Mesothelial cell of epicardium (in vitro differentiated cells): ENCODE results near the gene LARGE2. TPM values are rescaled to one million over a fixed set of nuclear protein-coding genes. Genes with fewer than 3 reads are reported as not detected.

ENCODE experiments used
- DNase-seq, 2 experiments: peaks; one replicate each; pipeline ENCODE4 v3.0.0; 2021; ENCODE audit warnings: low spot score in 2 of 2; ENCODE audit not compliant: unreplicated experiment in 2 of 2
- H3K27ac Mint-ChIP-seq: 2 replicates; pipeline ENCODE4 v1.8.0; 2021; ENCODE audit warnings: mixed read lengths
- H3K27me3 Mint-ChIP-seq: 2 replicates; pipeline ENCODE4 v1.8.0; 2021; ENCODE audit warnings: low read depth, mixed read lengths
- H3K36me3 Mint-ChIP-seq: 2 replicates; pipeline ENCODE4 v1.8.0; 2021; ENCODE audit warnings: mixed read lengths
- H3K4me1 Mint-ChIP-seq: 2 replicates; pipeline ENCODE4 v1.8.0; 2021; ENCODE audit warnings: mixed read lengths
- H3K4me3 Mint-ChIP-seq: 2 replicates; pipeline ENCODE4 v1.8.0; 2021; ENCODE audit warnings: mild to moderate bottlenecking, moderate library complexity, mixed read lengths
- H3K9me3 Mint-ChIP-seq: 2 replicates; pipeline ENCODE4 v1.8.0; 2021; ENCODE audit warnings: mixed read lengths
- CTCF ChIP-seq: fragments of 200-600 bp; sonication (generic); IDR thresholded peaks from one replicate; pipeline ENCODE4 v1.5.0; 2021; ENCODE audit warnings: antibody characterized with exemption; ENCODE audit not compliant: unreplicated experiment
- total RNA-seq: library from RNA; stranded (reverse); gene quantifications from 3 replicates; pipeline ENCODE4 v1.2.1, GENCODE V29; 2021

LARGE2 gene
- total RNA-seq, 1 donor from 2014 or later = 5.2 TPM

GRCh38 chr11:45907911-45908370 lies 14.5 kb upstream of the LARGE2 start:
- DNase-seq = no peak
- Mint-ChIP-seq H3K27ac (no peak overlapping the region), H3K4me3 (no peak overlapping the region), H3K36me3 (peaks cover 5% of the 10 kb centered on the region), H3K4me1 (no peaks in the 10 kb centered on the region), H3K9me3 (no peaks in the 10 kb centered on the region), H3K27me3 (no peaks in the 10 kb centered on the region)
- TF ChIP-seq CTCF = no peak

- Mint-ChIP-seq H3K27me3 (no peaks in the 10 kb centered on the region), H3K9me3 (no peaks in the 10 kb centered on the region), H3K4me1 (no peaks in the 10 kb centered on the region), H3K27ac (no peak overlapping the region), H3K36me3 (peaks cover 7% of the 10 kb centered on the region), H3K4me3 (no peak overlapping the region)
- TF ChIP-seq CTCF = no peak
- DNase-seq = no peak
Observed at GRCh38 chr11:45909594-45910475, 12.6 kb upstream of the LARGE2 start.

- no peak overlapping the region for H3K27ac Mint-ChIP-seq
- no peak for TF ChIP-seq CTCF
- H3K4me1 Mint-ChIP-seq = no peaks in the 10 kb centered on the region
- H3K4me3 Mint-ChIP-seq = no peak overlapping the region
- no peak for DNase-seq
- no peaks in the 10 kb centered on the region for H3K27me3 Mint-ChIP-seq
- peaks cover 7% of the 10 kb centered on the region for H3K36me3 Mint-ChIP-seq
- H3K9me3 Mint-ChIP-seq = no peaks in the 10 kb centered on the region
Observed at GRCh38 chr11:45910623-45911022, 11.8 kb upstream of the LARGE2 start.

GRCh38 chr11:45913514-45913913 lies 8.9 kb upstream of the LARGE2 start:
- Mint-ChIP-seq H3K4me3 (no peak overlapping the region), H3K4me1 (peaks cover 10% of the 10 kb centered on the region), H3K36me3 (peaks cover 7% of the 10 kb centered on the region), H3K27ac (no peak overlapping the region), H3K9me3 (no peaks in the 10 kb centered on the region), H3K27me3 (no peaks in the 10 kb centered on the region)
- TF ChIP-seq CTCF = no peak
- DNase-seq = no peak

- peaks cover 12% of the 10 kb centered on the region for H3K4me1 Mint-ChIP-seq
- no peak overlapping the region for H3K4me3 Mint-ChIP-seq
- H3K36me3 Mint-ChIP-seq = peaks cover 7% of the 10 kb centered on the region
- H3K27ac Mint-ChIP-seq = no peak overlapping the region
- H3K9me3 Mint-ChIP-seq = no peaks in the 10 kb centered on the region
- no peaks in the 10 kb centered on the region for H3K27me3 Mint-ChIP-seq
- no peak for TF ChIP-seq CTCF
- DNase-seq = no peak
Observed at GRCh38 chr11:45913942-45914635, 8.4 kb upstream of the LARGE2 start.
